DMS 273 treated with DMSO at 0.1 percent for 48 hours (cell line): Measurements from ENCODE around the gene ELMO1.

ENCODE experiments used
- DNase-seq: peaks from one replicate; lab custom pipeline; 2025; lab: John Stamatoyannopoulos, UW

Gene ELMO1

GRCh38 chr7:37448636-37449361, at the start of gene ELMO1:
ELMO1 (minus strand) TSS chr7:37448864; CDS start chr7:37342690, 106,174 bp downstream.
- peak; percentile 77 for DNase-seq

- no peak for DNase-seq
Measured at GRCh38 chr7:37497576-37497975, 48.9 kb upstream of the ELMO1 start.

- peak; percentile 13 for DNase-seq
Measured at GRCh38 chr7:37495574-37496184, 47.0 kb upstream of the ELMO1 start.

GRCh38 chr7:37494926-37495325, 46.3 kb upstream of the ELMO1 start:
- DNase-seq = no peak

GRCh38 chr7:37493810-37494209, 45.1 kb upstream of the ELMO1 start:
- DNase-seq = no peak

- DNase-seq = no peak
Measured at GRCh38 chr7:37493123-37493522, 44.5 kb upstream of the ELMO1 start.

GRCh38 chr7:37491919-37492694, 43.4 kb upstream of the ELMO1 start:
- no peak for DNase-seq

- DNase-seq = no peak
Measured at GRCh38 chr7:37489703-37490102, 41.0 kb upstream of the ELMO1 start.

- no peak for DNase-seq
Measured at GRCh38 chr7:37488163-37488764, 39.6 kb upstream of the ELMO1 start.

GRCh38 chr7:37484426-37485073, 35.9 kb upstream of the ELMO1 start:
- DNase-seq = no peak

GRCh38 chr7:37483627-37484026, 35.0 kb upstream of the ELMO1 start:
- DNase-seq = no peak

- no peak for DNase-seq
Measured at GRCh38 chr7:37482953-37483352, 34.3 kb upstream of the ELMO1 start.

- DNase-seq = no peak
Measured at GRCh38 chr7:37482505-37482904, 33.8 kb upstream of the ELMO1 start.

- no peak for DNase-seq
Measured at GRCh38 chr7:37481722-37482288, 33.1 kb upstream of the ELMO1 start.

- no peak for DNase-seq
Measured at GRCh38 chr7:37481154-37481553, 32.5 kb upstream of the ELMO1 start.

- DNase-seq = no peak
Measured at GRCh38 chr7:37480041-37481031, 31.7 kb upstream of the ELMO1 start.

- no peak for DNase-seq
Measured at GRCh38 chr7:37476881-37477450, 28.3 kb upstream of the ELMO1 start.

- no peak for DNase-seq
Measured at GRCh38 chr7:37476428-37476827, 27.8 kb upstream of the ELMO1 start.

GRCh38 chr7:37475646-37476045, 27.0 kb upstream of the ELMO1 start:
- no peak for DNase-seq

- no peak for DNase-seq
Measured at GRCh38 chr7:37471619-37472018, 23.0 kb upstream of the ELMO1 start.
